Measurements from ENCODE around the gene OR2T27. TPM values are rescaled to one million over a fixed set of nuclear protein-coding genes. Genes with fewer than 3 reads are reported as not detected.
"Not testable (repeated sequence)": the region's sequence is repeated elsewhere in the genome, so short reads cannot be mapped to it uniquely, and the experiment has no call there.

The OR2T27 gene
- polyA plus RNA-seq, 1 experiment = not detected

DNA sequence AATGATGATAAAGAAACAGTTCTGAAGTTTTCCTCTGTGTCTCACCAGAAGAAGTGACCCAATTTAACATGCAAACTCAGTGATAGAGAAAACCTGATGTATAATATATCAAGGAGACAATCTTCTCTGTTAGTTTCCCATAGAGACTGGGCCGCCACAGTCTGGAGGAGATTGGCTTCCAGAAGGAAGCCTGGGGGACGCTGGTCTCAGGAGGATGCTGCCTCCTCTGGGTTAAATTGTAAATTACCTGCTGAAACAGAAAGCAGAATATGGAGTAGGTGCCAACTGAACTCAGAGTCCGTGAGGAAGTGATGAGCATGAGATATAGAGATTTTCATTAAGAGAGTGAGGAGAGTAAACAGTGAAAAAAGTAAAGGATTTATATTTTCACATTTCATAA lies 31.5 kb upstream of the OR2T27 start:
- DNase-seq (ENCODE audit: low read depth) = no peak
- Histone ChIP-seq H3K27me3 (ENCODE audit: control insufficient read depth, insufficient read depth, low read length) (no peaks in the 10 kb centered on the region), H3K36me3 (ENCODE audit: control insufficient read depth, insufficient read depth, low read length) (no peaks in the 10 kb centered on the region), H3K4me3 (ENCODE audit: low read depth, low read length) (no peak overlapping the region)
- ChIA-PET CTCF (interaction anchor here (1.2 kb wide), 1 partner anchor 10 kb away, joined by 4 read pairs; no protein-coding TSS in a partner anchor), POLR2A (no interaction called here)
- TF ChIP-seq CTCF (IDR thresholded peaks at IDR 0.05; ENCODE audit: insufficient read depth, low read depth, low read length) = no peak

DNA sequence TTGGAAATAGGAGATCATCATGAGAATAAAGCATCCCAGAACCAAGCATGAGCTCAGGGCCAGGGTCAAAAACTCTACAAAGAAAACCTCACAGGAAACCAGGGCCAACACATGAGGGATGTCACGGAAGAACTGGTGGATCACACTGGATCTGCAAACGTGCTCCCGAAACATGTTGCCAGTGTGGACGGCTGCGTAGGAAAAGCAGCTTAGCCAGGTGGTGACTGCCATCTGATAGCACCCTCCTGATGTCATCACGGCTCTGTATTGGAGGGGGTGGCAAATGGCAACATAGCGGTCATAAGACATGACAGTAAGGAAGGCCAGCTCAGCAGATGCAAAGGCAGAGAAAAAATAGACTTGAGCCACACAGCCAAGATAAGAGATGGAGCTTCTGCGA lies 26.3 kb upstream of the OR2T27 start:
- Histone ChIP-seq H3K36me3 (ENCODE audit: control insufficient read depth, insufficient read depth, low read length) (no peaks in the 10 kb centered on the region), H3K4me3 (ENCODE audit: low read depth, low read length) (no peak overlapping the region), H3K27me3 (ENCODE audit: control insufficient read depth, insufficient read depth, low read length) (no peaks in the 10 kb centered on the region)
- no peak for TF ChIP-seq CTCF (IDR thresholded peaks at IDR 0.05; ENCODE audit: insufficient read depth, low read depth, low read length)
- ChIA-PET CTCF (no interaction called here), POLR2A (no interaction called here)
- no peak for DNase-seq (ENCODE audit: low read depth)

DNA sequence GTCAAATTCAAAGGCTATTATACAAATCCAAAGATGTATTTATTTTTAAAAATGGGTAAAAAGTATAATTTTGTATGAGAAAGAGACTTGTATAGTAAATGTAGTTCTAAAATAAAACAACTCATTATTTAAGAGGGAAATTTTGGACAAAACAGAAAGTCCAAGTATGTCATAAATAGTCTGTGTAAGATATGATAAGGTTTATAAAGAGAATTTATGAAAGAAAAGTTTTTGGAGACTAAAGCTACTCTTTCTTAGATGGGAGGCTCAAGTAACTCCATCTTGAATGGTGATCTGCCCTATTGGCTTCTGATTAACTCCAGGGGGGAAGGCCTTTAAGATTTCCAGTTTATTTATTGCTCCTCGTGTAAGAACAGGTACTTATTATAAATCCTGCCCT lies 14.7 kb upstream of the OR2T27 start:
- TF ChIP-seq CTCF (IDR thresholded peaks at IDR 0.05; ENCODE audit: insufficient read depth, low read depth, low read length) = no peak
- no peak for DNase-seq (ENCODE audit: low read depth)
- ChIA-PET POLR2A (no interaction called here), CTCF (no interaction called here)
- Histone ChIP-seq H3K27me3 (ENCODE audit: control insufficient read depth, insufficient read depth, low read length) (no peaks in the 10 kb centered on the region), H3K4me3 (ENCODE audit: low read depth, low read length) (no peak overlapping the region), H3K36me3 (ENCODE audit: control insufficient read depth, insufficient read depth, low read length) (no peaks in the 10 kb centered on the region)

GRCh38 chr1:248663453-248664328 lies 8.4 kb upstream of the OR2T27 start:
- CTCF ChIA-PET; H3K27me3 ChIP-seq (ENCODE audit: control insufficient read depth, insufficient read depth, low read length); POLR2A ChIA-PET; DNase-seq (ENCODE audit: low read depth); H3K36me3 ChIP-seq (ENCODE audit: control insufficient read depth, insufficient read depth, low read length); H3K4me3 ChIP-seq (ENCODE audit: low read depth, low read length): not testable (repeated sequence)

DNA sequence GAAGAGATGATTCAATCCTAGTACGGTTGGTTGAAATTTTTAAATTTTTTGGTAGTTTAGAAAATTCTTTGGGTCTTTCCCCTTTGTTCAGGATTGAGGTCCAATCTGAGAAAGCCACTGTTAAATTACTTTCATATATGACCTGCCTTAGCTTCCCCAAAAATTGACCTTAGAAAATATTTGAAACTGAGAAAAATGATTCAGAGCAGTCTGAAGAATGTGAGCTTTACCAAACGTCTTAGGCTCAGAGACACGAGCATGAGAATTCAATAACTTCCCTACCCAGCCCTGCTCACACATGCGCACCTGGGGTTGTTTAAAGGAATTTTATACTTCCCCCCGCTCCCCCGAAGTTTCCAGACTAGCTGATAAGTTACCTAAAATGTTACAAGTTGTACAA lies 1.5 kb upstream of the OR2T27 start:
- DNase-seq (ENCODE audit: low read depth); H3K27me3 ChIP-seq (ENCODE audit: control insufficient read depth, insufficient read depth, low read length); H3K4me3 ChIP-seq (ENCODE audit: low read depth, low read length); POLR2A ChIA-PET; H3K36me3 ChIP-seq (ENCODE audit: control insufficient read depth, insufficient read depth, low read length); CTCF ChIA-PET: not testable (repeated sequence)

DNA sequence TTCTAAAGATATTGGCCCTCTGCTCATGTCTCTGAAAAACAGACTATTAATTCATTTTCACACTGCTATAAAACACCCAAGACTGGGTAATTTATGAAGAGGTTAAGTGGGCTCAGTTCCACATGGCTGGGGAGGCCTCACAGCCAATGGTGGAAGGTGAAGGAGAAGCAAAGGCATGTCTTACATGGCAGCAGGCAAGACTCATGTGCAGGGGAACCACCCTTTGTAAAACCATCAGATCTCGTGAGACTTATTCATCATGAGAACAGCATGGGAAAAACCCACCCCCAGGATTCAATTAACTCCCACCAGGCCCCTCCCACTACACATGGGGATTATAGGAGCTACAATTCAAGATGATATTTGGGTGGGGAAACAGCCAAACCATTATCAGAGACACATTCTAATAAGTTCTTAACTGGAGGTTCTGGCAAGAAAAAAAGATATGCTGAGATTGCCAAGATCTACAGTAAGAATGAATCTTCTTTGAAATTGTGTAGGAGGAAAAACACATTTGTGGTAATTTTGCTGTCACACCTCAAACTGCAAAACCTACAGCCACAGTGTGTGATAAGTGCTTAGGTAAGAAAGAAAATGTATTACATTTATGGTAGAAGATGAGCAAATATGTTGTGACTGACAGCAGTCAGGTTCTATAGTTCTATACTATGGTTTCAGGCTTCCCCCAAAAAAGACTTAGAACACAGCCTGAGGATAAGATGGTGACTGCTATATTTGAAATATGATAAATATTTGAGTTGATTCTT lies 6.4 kb downstream of the OR2T27 start:
- H3K36me3 ChIP-seq (ENCODE audit: control insufficient read depth, insufficient read depth, low read length); H3K27me3 ChIP-seq (ENCODE audit: control insufficient read depth, insufficient read depth, low read length); CTCF ChIA-PET; POLR2A ChIA-PET; DNase-seq (ENCODE audit: low read depth); H3K4me3 ChIP-seq (ENCODE audit: low read depth, low read length): not testable (repeated sequence)

GRCh38 chr1:248645178-248645577 lies 10.2 kb downstream of the OR2T27 start, which contains the start of gene OR2T35:
OR2T35 (minus strand) TSS chr1:248645278; CDS start chr1:248639258, 6,020 bp downstream.
- POLR2A ChIA-PET; H3K4me3 ChIP-seq (ENCODE audit: low read depth, low read length); CTCF ChIA-PET; DNase-seq (ENCODE audit: low read depth); H3K36me3 ChIP-seq (ENCODE audit: control insufficient read depth, insufficient read depth, low read length); H3K27me3 ChIP-seq (ENCODE audit: control insufficient read depth, insufficient read depth, low read length): not testable (repeated sequence)

DNA sequence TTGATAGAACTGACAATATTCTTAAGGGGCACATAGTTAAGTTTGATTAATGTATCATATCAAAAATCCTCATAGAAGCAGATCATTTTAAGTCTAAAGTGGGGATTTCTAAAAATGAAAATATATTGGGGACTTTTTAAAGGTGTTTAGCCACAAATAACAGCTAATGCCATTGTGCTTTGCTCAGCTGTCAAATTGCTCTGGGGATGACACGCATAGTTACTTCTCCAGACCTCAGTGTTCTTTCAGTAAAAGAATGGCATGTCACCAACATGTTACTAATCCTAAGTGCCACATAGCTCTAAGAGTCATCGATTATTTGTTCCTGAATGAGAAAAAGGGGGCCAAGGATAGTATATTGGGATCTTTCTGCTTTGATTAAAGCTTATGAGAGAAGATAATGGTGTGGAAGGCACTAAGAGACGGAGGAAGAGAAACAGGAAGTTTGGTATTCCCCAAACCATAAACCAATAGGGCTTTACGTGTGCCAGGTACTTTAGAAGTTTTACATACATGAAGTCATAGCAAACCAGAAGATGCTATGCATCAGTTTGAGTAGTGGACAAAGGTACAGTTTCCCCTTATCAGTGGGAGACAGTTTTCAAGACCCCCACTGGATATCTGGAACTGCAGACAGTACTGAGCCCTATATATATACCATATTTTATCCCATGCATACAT lies 12.2 kb downstream of the OR2T27 start:
- POLR2A ChIA-PET; H3K36me3 ChIP-seq (ENCODE audit: control insufficient read depth, insufficient read depth, low read length); DNase-seq (ENCODE audit: low read depth); H3K27me3 ChIP-seq (ENCODE audit: control insufficient read depth, insufficient read depth, low read length); CTCF ChIA-PET; H3K4me3 ChIP-seq (ENCODE audit: low read depth, low read length): not testable (repeated sequence)

- H3K4me3 ChIP-seq (ENCODE audit: low read depth, low read length); H3K36me3 ChIP-seq (ENCODE audit: control insufficient read depth, insufficient read depth, low read length); H3K27me3 ChIP-seq (ENCODE audit: control insufficient read depth, insufficient read depth, low read length); POLR2A ChIA-PET; CTCF ChIA-PET; DNase-seq (ENCODE audit: low read depth): not testable (repeated sequence)
These were observed 13.7 kb downstream of the OR2T27 start for GRCh38 chr1:248641583-248641982.

Data from BJ (cell line).